ENCODE data around the gene OBSCN.
A peak's percentile ranks its signal among the peaks of the same experiment; 100 is the strongest.

Gene OBSCN

DNA sequence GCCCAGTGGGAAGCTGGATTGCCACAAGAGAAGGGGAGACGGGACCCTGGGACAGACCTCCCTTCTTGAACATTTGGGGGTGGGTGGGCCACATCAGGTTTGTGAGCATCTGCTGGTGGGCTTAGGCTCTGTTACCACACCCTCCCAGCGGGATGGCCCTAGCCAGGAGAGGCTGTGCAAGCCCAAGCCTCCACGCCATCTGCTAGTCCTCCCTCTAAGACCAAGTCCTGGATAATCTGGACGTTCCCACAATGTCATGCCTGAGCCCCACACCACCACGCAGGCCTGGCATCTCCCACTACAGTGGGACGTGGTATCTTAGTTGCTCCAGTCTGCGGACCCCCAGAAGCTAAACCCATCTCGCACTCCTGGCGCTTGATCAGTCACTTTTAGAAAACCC is 46.0 kb upstream of the OBSCN start:
- no peak overlapping the region for H3K4me3 ChIP-seq (ENCODE audit: low read depth, low read length)
- DNase-seq, result no peak
- no peaks in the 10 kb centered on the region for H3K36me3 ChIP-seq (replicated peaks)
- TF ChIP-seq, protein P1, sequence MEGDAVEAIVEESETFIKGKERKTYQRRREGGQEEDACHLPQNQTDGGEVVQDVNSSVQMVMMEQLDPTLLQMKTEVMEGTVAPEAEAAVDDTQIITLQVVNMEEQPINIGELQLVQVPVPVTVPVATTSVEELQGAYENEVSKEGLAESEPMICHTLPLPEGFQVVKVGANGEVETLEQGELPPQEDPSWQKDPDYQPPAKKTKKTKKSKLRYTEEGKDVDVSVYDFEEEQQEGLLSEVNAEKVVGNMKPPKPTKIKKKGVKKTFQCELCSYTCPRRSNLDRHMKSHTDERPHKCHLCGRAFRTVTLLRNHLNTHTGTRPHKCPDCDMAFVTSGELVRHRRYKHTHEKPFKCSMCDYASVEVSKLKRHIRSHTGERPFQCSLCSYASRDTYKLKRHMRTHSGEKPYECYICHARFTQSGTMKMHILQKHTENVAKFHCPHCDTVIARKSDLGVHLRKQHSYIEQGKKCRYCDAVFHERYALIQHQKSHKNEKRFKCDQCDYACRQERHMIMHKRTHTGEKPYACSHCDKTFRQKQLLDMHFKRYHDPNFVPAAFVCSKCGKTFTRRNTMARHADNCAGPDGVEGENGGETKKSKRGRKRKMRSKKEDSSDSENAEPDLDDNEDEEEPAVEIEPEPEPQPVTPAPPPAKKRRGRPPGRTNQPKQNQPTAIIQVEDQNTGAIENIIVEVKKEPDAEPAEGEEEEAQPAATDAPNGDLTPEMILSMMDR (IDR thresholded peaks at IDR 0.05; ENCODE audit: low read depth, low read length, missing control alignments), result no peak
- peaks cover 13% of the 10 kb centered on the region for H3K27me3 ChIP-seq (replicated peaks)
- H3K27ac ChIP-seq, result no peak overlapping the region
- in situ Hi-C loops (cut with HindIII; ENCODE audit: low pct_ligation_motif_present, low sequenced_read_pairs), result no loop called here

DNA sequence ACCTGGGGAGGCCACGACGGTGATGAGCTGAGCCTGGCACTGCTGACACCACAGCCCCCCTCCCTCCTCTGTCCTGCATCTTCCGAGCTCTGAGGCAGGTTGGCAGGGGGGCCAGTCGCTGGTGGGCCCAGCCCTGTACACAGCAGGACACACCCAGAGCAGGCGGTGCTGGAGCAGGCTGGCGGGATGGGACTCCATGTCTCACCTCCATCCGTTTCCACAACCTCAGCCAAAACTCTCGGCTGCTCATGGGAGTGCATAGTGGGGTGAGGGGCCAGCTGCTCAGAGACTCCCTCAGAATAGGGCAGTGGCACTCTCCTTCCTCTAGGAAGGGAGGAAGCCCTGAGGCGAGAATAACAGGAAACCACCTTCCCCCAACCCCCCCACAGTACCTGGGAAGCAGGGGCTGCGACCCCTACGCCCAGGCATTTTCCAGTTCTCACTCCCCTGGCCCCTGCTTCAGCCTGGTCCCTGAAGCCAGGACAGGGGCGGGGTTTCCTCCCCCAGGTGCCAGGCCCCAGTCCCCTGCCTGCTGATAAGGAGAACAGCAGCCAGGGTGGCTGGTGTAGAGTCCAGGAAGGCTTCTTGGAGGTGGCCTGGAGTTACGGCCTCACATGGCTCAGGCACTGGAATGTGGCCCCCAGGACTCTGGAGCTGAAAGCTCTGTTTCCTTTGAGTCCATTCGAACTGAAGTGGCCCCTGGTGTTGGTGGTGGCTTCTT is 45.4 kb upstream of the OBSCN start:
- H3K36me3 ChIP-seq (replicated peaks), result no peaks in the 10 kb centered on the region
- no peak for DNase-seq
- in situ Hi-C loops (cut with HindIII; ENCODE audit: low pct_ligation_motif_present, low sequenced_read_pairs), result no loop called here
- H3K27me3 ChIP-seq (replicated peaks), result peaks cover 13% of the 10 kb centered on the region
- H3K27ac ChIP-seq, result no peak overlapping the region
- TF ChIP-seq, protein P1 (IDR thresholded peaks at IDR 0.05; ENCODE audit: low read depth, low read length, missing control alignments), result peak; percentile 10
- no peak overlapping the region for H3K4me3 ChIP-seq (ENCODE audit: low read depth, low read length)

DNA sequence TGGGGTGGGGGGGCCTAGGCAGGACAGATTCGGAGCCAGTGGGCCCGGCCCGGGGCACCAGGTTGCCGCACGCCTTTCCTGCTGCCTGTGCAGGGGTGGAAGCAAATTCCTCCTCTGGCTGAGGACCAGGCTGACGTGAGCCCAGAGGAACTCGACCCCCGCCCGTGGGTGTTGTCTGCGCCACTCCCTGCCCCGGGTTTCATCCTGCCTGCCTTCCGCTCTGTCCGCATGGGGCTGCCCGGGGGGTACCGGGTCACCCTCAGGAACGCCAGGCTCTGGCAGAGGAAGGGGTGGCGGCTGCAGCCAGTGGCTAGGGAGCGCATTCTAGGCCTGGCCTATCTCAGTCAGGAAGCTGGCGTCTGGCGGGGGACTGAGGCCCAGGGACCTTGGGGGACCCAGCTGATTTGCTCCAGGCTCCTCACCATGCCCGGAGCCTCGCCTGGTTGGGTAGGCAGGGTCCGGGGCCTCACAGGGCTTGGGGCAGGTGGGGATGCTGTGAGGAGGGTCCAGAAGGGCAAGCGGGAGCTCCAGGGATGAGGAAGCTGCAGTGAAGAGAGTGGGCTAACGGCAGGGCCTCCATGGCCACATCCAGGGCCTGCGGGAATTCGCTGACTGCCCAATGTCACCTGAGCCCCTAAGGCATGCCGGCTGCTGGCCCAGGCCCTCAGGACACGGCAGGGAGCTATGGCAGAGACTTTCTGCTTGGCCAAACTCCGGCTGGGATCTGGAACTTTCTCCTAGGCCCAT is 44.7 kb upstream of the OBSCN start:
- H3K27ac ChIP-seq, result no peak overlapping the region
- peak; percentile 32 for DNase-seq

DNA sequence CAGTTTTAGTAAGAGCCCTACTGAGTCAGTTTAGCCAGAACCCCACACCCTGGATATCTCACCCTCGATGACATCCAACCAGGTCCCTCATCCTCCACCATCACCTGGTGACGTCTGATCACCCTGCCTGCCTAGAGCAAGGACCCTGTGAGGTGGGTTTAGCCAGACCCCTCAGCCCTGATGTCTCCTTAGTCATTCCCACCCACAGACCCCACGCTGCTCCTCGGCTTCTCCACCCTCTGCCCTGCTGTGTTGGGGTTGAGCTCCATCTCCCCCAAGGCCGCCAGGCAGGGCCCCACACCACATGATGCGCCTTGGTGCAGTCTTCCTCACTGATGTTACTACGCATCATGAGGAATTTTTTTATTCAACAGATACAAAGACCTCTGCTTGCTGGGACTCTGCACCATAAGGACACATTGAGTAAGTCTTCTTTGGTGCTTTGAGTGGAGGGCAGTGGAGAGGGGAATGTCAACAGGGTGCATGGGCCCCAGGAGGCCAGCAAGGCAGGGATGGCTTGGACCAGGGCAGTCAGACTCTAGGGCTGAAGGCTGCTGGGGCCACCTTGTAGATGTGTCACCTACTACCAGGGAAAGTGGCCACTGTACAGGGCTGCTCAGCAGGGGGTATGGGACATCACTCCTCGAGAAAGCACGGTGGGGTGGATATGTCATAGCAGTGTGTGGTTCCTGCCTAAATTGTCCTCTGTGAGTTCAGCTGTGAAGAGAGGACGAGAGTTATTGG is 43.9 kb upstream of the OBSCN start:
- no peaks in the 10 kb centered on the region for H3K36me3 ChIP-seq (replicated peaks)
- DNase-seq, result no peak
- H3K4me3 ChIP-seq (ENCODE audit: low read depth, low read length), result no peak overlapping the region
- H3K27ac ChIP-seq, result no peak overlapping the region
- in situ Hi-C loops (cut with HindIII; ENCODE audit: low pct_ligation_motif_present, low sequenced_read_pairs), result no loop called here
- TF ChIP-seq, protein P1 (IDR thresholded peaks at IDR 0.05; ENCODE audit: low read depth, low read length, missing control alignments), result no peak
- peaks cover 4% of the 10 kb centered on the region for H3K27me3 ChIP-seq (replicated peaks)

More for the DNA sequence above, 44.7 kb upstream of the OBSCN start:
- Histone ChIP-seq H3K36me3 (replicated peaks) (no peaks in the 10 kb centered on the region), H3K4me3 (ENCODE audit: low read depth, low read length) (no peak overlapping the region), H3K27me3 (replicated peaks) (peaks cover 10% of the 10 kb centered on the region)
- in situ Hi-C loops (cut with HindIII; ENCODE audit: low pct_ligation_motif_present, low sequenced_read_pairs), result no loop called here
- TF ChIP-seq, protein P1 (IDR thresholded peaks at IDR 0.05; ENCODE audit: low read depth, low read length, missing control alignments), result no peak

DNA sequence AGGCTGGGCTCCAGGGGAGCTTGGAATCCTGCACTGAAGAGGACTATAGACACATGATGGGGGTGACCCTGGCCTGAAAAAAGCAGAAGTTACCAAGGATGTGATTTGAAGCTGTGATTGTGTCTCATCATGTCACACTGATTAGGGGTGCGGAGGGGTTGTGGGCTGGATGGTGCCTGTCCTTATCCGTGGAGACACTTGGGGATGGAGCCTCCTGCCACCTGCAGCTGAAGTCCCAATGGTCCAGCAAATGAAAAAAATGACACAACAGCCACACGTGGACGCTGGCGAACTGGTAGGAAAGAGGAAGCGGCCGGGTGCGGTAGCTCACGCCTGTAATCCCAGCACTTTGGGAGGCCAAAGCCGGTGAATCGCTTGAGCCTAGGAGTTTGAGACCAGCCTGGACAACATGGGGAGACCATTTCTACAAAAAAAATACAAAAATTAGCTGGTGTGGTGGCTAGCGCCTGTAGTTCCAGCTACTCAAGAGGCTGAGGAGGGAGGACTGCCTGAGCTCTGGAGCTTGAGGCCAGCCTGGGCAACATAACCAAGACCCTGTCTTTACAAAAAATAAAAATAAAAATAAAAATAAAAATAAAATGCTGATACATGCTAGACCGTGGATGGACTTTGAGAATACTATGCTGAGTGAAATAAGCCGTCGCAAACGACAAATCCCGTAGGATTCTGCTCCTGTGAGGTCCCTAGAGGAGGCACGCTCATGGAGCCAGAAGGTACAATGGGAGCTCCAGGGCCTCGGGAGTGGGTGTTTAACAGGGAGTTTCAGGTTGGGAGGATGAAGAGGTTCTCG is 43.1 kb upstream of the OBSCN start:
- H3K36me3 ChIP-seq (replicated peaks), result no peaks in the 10 kb centered on the region
- in situ Hi-C loops (cut with HindIII; ENCODE audit: low pct_ligation_motif_present, low sequenced_read_pairs), result no loop called here
- peak overlapping the region; percentile 48 for H3K27ac ChIP-seq
- peak overlapping the region; percentile 61 for H3K4me3 ChIP-seq (ENCODE audit: low read depth, low read length)
- H3K27me3 ChIP-seq (replicated peaks), result no peaks in the 10 kb centered on the region
- no peak for DNase-seq
- TF ChIP-seq, protein P1 (IDR thresholded peaks at IDR 0.05; ENCODE audit: low read depth, low read length, missing control alignments), result no peak
